Fibroblast of lung (primary cell): ENCODE results near the gene GTPBP6. TPM values are rescaled to one million over a fixed set of nuclear protein-coding genes. Genes with fewer than 3 reads are reported as not detected.

Experiments used
- DNase-seq, 2 donors: peaks; one replicate each; pipeline versions ENCODE4 v3.0.0 to v3.0.0-alpha.2; 2010; ENCODE audit warnings: low read depth in 2 of 2
- H2AFZ ChIP-seq: 2 replicates; pipeline ENCODE4 v1.5.1; 2012; ENCODE audit warnings: low read length, control low read depth, inconsistent platforms
- H3K27ac ChIP-seq: 2 replicates; pipeline ENCODE4 v1.5.1; 2011; ENCODE audit warnings: low read length, control low read depth; ENCODE audit not compliant: insufficient read depth
- H3K27me3 ChIP-seq: 2 replicates; pipeline ENCODE4 v1.5.1; 2011; ENCODE audit warnings: mild to moderate bottlenecking, low read length; ENCODE audit not compliant: control insufficient read depth, insufficient read depth
- H3K36me3 ChIP-seq: 2 replicates; pipeline ENCODE4 v1.5.1; 2011; ENCODE audit warnings: low read length; ENCODE audit not compliant: control insufficient read depth, insufficient read depth
- H3K4me1 ChIP-seq: 2 replicates; pipeline ENCODE4 v1.5.1; 2011; ENCODE audit warnings: low read length; ENCODE audit not compliant: control insufficient read depth, insufficient read depth; ENCODE audit errors: extremely low read depth
- H3K4me2 ChIP-seq: 2 replicates; pipeline ENCODE4 v1.5.1; 2011; ENCODE audit warnings: low read length, control low read depth; ENCODE audit not compliant: insufficient read depth; ENCODE audit errors: extremely low read depth
- H3K4me3 ChIP-seq, 4 experiments: fragments of 200-600 bp in 1 of 4; sonication (generic) in 1 of 4; replicated peaks in 1 of 4; 2 replicates each; pipeline ENCODE4 v1.5.1; 2011 to 2016; ENCODE audit warnings: low read length in 4 of 4, low read depth in 3 of 4, mild to moderate bottlenecking in 3 of 4, control low read depth in 2 of 4, inconsistent platforms in 1 of 4, mixed read lengths in 1 of 4; ENCODE audit not compliant: insufficient read depth in 1 of 4; ENCODE audit errors: control extremely low read depth in 1 of 4
- H3K79me2 ChIP-seq: 2 replicates; pipeline ENCODE4 v1.5.1; 2012; ENCODE audit warnings: mild to moderate bottlenecking, low read length, inconsistent platforms; ENCODE audit not compliant: control insufficient read depth, insufficient read depth
- H3K9ac ChIP-seq: 2 replicates; pipeline ENCODE4 v1.5.1; 2011; ENCODE audit warnings: mild to moderate bottlenecking, low read length, control low read depth; ENCODE audit not compliant: insufficient read depth
- H3K9me3 ChIP-seq: 2 replicates; pipeline ENCODE4 v1.5.1; 2012; ENCODE audit warnings: low read depth, low read length; ENCODE audit not compliant: control insufficient read depth, insufficient read depth
- H4K20me1 ChIP-seq: 2 replicates; pipeline ENCODE4 v1.5.1; 2011; ENCODE audit warnings: low read length; ENCODE audit not compliant: control insufficient read depth, insufficient read depth; ENCODE audit errors: extremely low read depth
- CTCF ChIP-seq, 2 donors: IDR thresholded peaks in 1 of 2; conservative IDR thresholded peaks in 1 of 2; 1 replicate in 1 of 2; 2 replicates in 1 of 2; pipeline ENCODE4 v1.5.1; 2011 to 2012; ENCODE audit warnings: low read length in 2 of 2, control low read depth in 1 of 2, inconsistent platforms in 1 of 2, low read depth in 1 of 2, mild to moderate bottlenecking in 1 of 2
- EZH2 ChIP-seq: IDR thresholded peaks from 2 replicates; pipeline ENCODE4 v1.5.1; 2012; ENCODE audit warnings: low read length, control low read depth, mild to moderate bottlenecking; ENCODE audit errors: missing control alignments
- polyA plus RNA-seq, 2 donors: library from polyadenylated mRNA; depleted of rRNA in 1 of 2; stranded (reverse) in 1 of 2; unstranded in 1 of 2; fragments of >200 nt; gene quantifications; 2 replicates each; pipeline ENCODE4 v1.2.1, GENCODE V29; 2011 to 2012; ENCODE audit warnings: missing spikeins in 1 of 2
- total RNA-seq: library from RNA; depleted of rRNA; stranded (reverse); fragments of >200 nt; gene quantifications from 2 replicates; pipeline ENCODE4 v1.2.1, GENCODE V29; 2014

GTPBP6 gene
- total and polyA plus RNA-seq, 2 donors (not counting 1 experiment from before 2014, with no cell fraction given), result 15.4 to 46.1 TPM

- Histone ChIP-seq H4K20me1 (no peaks in the 10 kb centered on the region), H3K4me1 (no peaks in the 10 kb centered on the region), H3K9ac (no peak overlapping the region), H3K27ac (no peak overlapping the region), H3K9me3 (no peaks in the 10 kb centered on the region), H3K4me3 (no peak overlapping the region), H3K36me3 (no peaks in the 10 kb centered on the region), H3K4me2 (no peak overlapping the region), H2AFZ (no peak overlapping the region), H3K79me2 (no peaks in the 10 kb centered on the region), H3K27me3 (no peaks in the 10 kb centered on the region)
- DNase-seq, result no peak
- TF ChIP-seq CTCF (conservative IDR thresholded peaks at IDR 0.05 in 1 of 2, IDR thresholded peaks at IDR 0.05 in 1 of 2; ENCODE audit: low read depth in 1 of 2, low read length in 2 of 2), result no peak
- no peak for TF ChIP-seq EZH2
These were observed 45.2 kb upstream of the GTPBP6 start for GRCh38 chrX:363621-364375.

GRCh38 chrX:362937-363620 lies 44.5 kb upstream of the GTPBP6 start:
- Histone ChIP-seq H3K27me3 (no peaks in the 10 kb centered on the region), H3K36me3 (no peaks in the 10 kb centered on the region), H3K9me3 (no peaks in the 10 kb centered on the region), H3K27ac (no peak overlapping the region), H3K4me2 (no peak overlapping the region), H3K4me3 (no peak overlapping the region), H3K79me2 (no peaks in the 10 kb centered on the region), H2AFZ (no peak overlapping the region), H3K4me1 (no peaks in the 10 kb centered on the region), H3K9ac (no peak overlapping the region), H4K20me1 (no peaks in the 10 kb centered on the region)
- DNase-seq, result no peak
- TF ChIP-seq CTCF (conservative IDR thresholded peaks at IDR 0.05 in 1 of 2, IDR thresholded peaks at IDR 0.05 in 1 of 2; ENCODE audit: low read depth in 1 of 2, low read length in 2 of 2), result no peak
- no peak for TF ChIP-seq EZH2

GRCh38 chrX:362351-362750 lies 43.8 kb upstream of the GTPBP6 start:
- H3K4me1 ChIP-seq, result peaks cover 2% of the 10 kb centered on the region
- no peaks in the 10 kb centered on the region for H3K79me2 ChIP-seq
- H3K27ac ChIP-seq, result no peak overlapping the region
- no peak overlapping the region for H3K4me3 ChIP-seq
- H4K20me1 ChIP-seq, result no peaks in the 10 kb centered on the region
- TF ChIP-seq EZH2, result no peak
- no peak for TF ChIP-seq CTCF (conservative IDR thresholded peaks at IDR 0.05 in 1 of 2, IDR thresholded peaks at IDR 0.05 in 1 of 2; ENCODE audit: low read depth in 1 of 2, low read length in 2 of 2)
- H3K27me3 ChIP-seq, result no peaks in the 10 kb centered on the region
- no peaks in the 10 kb centered on the region for H3K9me3 ChIP-seq
- H3K9ac ChIP-seq, result no peak overlapping the region
- H3K4me2 ChIP-seq, result no peak overlapping the region
- no peak for DNase-seq
- no peaks in the 10 kb centered on the region for H3K36me3 ChIP-seq
- H2AFZ ChIP-seq, result no peak overlapping the region
